Muscle of back (tissue), 11 donors: ENCODE measurements around the gene HCFC1. TPM values are rescaled to one million over a fixed set of nuclear protein-coding genes. Genes with fewer than 3 reads are reported as not detected.
"Not testable (repeated sequence)": the region's sequence is repeated elsewhere in the genome, so short reads cannot be mapped to it uniquely, and the experiment has no call there.

Experiments used
- DNase-seq, 3 donors: peaks; one replicate each; pipeline versions ENCODE4 v3.0.0 to v3.0.0-alpha.2; 2013
- polyA plus RNA-seq, 10 donors: library from polyadenylated mRNA; unstranded; fragments of 120-200 nt; gene quantifications; one replicate each; pipeline ENCODE4 v1.2.1, GENCODE V29; 2013; ENCODE audit not compliant: insufficient read length in 10 of 10

Gene HCFC1
- polyA plus RNA-seq, 10 donors: 24.8 to 41.3 (median 32.2) TPM

DNA sequence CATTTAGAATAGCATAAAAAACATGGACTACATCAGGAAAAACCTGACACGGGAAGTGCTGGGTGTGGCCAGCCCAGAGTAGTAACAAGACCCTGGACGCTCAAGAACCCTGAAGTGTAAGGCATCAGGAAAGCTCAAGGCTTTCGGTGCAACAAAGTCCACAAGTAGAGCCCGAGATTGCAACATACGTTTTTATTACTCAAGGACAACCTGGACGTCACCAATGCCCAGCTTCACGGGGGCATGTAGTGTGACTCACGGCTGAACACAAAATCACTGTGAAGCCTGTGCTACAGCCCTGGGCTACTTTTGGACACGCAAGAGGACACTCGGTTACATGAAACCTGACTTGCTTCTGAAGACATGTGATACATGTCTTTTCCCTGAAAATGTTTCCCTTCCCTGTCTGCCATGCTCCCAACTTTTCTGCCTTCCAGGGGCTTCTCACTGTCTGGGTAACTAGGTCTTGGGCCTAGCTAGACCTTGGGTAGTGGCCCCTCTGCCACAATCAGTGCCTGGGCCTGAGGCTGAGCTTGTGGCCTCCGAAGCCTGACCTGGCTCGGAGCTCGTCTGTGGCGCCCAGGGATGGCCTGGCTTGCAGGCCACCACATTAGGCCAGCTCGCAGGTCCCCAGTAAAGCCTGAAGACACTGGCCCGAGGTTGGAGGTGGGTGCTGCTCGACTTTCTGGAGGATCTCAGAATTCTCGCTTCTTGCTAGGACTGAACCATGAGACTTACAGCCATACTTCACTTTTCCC, 38.9 kb upstream of the HCFC1 start:
- no peak for DNase-seq

DNA sequence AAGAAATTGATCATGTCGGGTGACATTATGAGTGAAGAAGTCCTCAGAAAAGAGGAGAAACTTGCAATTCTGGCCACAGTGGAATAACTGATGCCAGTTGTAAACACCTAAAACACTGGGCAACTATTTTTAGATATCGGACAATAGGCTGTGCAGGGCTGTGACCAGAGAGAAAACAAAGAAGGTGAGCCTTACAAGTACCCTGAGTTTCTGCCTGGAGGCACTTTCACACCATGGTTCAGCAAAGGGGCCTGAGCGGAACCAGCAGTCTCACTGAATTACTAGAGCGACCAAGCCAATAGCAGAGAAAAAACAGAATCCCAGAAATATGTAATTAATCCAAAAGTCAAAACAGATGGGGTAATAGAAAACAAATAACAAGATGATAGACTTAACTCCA, 36.9 kb upstream of the HCFC1 start:
- DNase-seq: no peak

DNA sequence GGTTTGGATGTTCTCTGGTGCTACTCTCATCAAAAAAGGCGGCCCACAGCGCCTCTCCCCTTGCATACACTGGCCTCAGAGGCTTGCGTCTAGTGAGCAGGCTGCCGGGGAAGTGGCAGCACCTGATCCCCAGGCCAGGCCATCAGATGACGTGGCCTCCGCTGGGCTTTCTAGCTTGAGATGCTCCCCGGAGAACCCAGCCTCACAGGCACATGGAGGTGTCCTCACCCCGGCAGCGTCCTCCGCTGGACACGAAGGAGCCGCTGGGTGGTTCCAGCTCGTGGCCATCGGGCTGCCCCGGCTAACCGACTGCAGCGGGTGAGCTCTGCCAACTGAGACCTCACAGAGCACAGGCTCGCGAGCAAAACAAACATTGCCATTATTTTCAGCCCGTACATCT, 35.3 kb upstream of the HCFC1 start:
- DNase-seq: no peak

DNA sequence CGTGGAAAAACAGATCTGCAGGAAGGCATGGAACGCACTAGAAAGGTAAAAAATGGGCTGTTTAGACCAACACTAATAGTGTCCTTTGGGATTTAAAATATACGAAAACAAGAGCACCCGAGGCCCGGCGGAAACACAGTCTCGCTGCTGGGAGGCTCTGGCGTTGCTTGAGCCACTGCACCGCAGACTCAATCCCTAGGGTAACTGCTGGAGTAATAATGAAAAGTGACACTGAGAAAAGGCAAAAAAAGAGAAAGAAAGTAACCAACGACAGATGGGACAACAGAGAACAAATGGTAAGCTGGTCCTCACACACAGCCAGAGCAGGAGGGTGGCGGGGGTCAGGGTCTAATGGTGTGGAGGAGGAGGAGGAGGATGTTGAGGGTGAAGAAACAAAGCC, 32.7 kb upstream of the HCFC1 start:
- DNase-seq: no peak

- no peak for DNase-seq
These were observed 30.6 kb upstream of the HCFC1 start for GRCh38 chrX:154002215-154002719.

DNA sequence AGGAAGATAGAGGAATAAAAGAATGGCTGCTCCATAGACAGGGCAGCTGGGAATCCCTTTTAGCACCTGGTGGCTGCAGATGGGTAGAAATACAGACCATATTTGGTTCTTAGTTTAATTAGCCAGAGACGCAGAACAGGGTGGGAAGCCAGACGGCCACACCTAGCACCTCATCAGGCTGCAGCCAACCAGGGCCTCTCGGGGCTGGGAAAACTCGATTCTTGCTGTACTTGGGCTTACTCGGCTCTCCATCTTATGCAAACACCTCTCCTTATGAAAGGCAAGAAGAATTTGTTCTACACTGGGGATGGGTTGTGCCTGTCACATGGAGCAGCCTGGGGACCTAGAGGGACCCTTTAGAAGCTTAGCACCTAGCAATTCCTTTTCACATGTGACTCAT, 28.4 kb upstream of the HCFC1 start:
- no peak for DNase-seq

- no peak for DNase-seq
These were observed 27.9 kb upstream of the HCFC1 start for GRCh38 chrX:153999359-154000037.

DNA sequence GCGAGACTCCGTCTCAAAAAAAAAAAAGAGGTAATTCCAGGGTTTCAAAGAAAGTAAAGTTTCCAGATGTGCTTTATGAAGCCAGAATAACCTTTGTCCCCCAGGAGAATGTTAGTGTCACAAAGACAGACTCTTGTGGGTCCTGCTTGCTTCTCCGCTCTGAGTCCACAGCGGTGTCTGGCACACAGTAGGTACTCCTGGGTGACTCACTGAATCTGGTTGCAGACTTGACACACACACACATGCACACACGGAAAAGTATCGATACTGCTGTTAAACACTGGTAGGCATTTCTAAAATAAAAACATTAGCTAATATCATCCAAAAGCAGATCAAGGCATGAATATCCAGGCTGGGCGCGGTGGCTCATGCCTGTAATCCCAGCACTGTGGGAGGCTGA, 23.9 kb upstream of the HCFC1 start:
- no peak for DNase-seq

GRCh38 chrX:153994398-153994797, 22.8 kb upstream of the HCFC1 start:
- DNase-seq: not testable (repeated sequence)

DNA sequence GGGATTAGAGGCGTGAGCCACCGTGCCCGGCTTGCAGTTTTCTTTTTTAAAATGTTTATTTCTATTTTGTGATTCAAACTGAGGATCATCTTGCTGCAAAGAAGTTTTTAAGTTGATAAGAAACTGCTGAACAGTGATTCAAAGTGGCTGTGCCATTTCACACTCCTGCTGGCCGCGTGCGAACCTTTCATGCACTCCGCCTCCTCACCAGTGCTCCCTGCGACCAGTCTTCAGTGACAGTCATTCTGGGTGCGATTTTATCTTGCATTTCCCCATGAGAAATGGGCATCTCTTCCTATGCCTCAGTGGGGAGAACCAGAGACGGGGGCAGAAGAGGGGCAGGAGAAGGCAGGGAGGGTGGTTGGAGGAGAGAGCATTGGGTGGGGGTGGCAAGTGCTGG, 22.4 kb upstream of the HCFC1 start:
- no peak for DNase-seq

GRCh38 chrX:153993079-153993478, 21.5 kb upstream of the HCFC1 start:
- DNase-seq: no peak

DNA sequence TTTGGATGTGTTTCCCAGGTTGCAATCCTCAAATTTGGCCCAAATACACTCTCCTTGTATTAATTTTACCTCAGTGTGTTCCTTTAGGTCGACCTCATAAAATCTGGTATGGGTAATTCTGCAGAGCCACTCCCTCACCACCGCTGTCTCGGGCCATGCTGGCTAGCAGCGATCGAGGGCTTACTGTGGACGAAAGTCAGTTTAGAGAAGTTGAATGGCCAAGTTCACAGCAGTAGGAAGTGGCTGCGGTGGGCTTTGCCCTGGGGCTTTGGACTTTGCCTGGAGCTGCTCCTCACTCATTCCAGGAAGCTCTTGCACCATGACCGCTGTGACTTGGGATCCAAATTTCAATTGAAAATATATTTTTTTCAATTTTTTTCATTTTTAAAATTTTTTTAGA, 20.6 kb upstream of the HCFC1 start:
- no peak for DNase-seq

DNA sequence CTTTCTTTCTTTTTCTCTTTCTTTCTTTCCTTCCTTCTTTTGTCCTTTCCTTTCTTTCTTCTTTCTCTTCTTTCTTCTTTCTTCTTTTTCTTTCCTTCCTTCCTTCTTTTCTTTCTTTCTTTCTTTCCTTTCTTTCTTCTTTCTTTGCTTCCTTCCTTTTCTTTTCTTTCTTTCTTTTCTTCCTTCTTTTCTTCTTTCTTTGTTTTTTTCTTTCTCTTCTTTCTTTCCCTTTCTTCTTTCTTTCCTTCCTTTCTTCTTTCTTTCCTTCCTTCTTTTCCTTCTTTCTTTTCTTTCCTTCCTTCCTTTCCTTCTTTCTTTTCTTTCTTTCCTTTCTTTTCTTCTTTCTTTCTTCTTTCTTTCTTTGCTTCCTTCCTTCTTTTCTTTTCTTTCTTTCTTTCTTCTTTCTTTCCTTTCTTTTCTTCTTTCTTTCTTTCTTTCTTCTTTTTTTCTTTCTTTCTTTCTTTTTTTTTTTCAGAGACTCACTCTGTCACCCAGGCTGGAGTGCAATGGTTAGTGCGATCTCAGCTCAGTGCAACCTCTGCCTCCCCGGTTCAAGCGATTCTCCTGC, 19.5 kb upstream of the HCFC1 start:
- DNase-seq: no peak

DNA sequence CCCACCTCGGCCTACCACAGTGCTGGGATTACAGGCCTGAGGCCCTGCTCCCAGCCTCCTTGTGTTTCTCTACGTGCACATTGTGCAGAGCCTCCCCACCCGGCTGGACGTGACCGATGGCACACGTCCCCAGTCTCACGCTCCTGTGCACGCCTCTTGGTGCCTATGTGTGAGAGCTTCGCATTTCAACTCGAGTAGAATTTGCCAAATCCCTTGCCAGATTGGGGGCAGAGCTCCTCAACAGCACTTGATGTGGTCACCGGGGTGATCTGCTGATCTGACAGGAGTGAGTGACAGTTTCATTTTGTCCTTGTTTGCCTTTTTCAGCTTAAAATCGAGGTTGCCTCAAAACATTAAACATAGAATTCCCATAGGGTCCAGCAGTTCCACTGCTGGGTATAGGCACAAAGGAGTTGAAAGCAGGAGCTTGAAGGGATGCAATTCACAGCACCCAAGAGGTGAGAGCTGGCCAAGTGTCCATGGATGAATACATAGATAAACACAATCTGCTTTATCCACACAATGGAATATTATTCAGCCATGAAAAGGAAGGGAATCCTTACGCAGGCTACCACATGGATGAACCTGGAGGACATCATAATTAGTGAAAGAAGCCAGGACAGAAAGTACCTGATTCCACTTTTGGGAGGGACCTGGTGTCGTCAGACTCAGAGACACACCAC, 18.5 kb upstream of the HCFC1 start:
- no peak for DNase-seq

- DNase-seq: no peak
These were observed 16.9 kb upstream of the HCFC1 start for GRCh38 chrX:153988493-153988892.

- no peak for DNase-seq
These were observed 12.9 kb upstream of the HCFC1 start for GRCh38 chrX:153984351-153985178.

- no peak for DNase-seq
These were observed 11.7 kb upstream of the HCFC1 start for GRCh38 chrX:153983321-153983801.

- peak in 2 of 3 donors; percentile 36 to 57 for DNase-seq
These were observed 10.3 kb upstream of the HCFC1 start for GRCh38 chrX:153981771-153982533.

- no peak for DNase-seq
These were observed 9.6 kb upstream of the HCFC1 start for GRCh38 chrX:153981231-153981630.

- DNase-seq: not testable (repeated sequence)
These were observed 8.8 kb upstream of the HCFC1 start for GRCh38 chrX:153980394-153980793.
